ENCODE measurements around the gene PIGX.

The PIGX gene

DNA sequence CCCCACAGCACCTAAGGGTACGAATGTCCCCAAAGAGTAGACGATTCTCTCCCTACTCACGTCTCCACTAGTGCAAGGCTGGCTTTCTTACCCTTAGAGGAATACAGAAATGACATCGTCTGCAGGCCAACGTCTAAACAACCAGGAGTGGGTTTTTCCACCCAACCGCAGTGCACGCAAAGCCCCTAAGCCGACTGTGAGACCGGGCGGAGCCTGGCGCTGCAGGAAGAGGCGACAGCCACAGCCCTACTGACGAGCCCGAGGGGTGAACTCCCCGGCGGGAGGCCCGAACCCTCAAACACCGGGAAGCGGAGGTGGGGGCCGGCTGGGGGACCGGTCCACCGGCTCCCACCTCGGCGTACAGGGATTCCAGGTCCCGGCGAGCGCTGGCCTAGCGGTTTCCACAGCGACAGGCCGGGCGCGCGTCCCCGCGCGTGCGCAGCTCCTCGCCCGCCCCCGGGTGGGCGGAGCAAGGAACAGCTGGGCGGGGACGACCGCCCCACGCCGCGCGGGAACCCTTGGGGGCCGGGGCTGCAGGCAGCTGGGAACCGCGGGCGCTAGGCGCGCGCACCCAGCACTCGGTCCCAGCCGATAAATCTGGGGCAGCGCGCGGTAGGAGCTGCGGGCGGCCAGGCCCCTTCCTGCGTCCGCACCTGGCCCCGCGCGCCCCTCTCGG lies at the start of gene PIGX, which contains the start of gene CEP19:
PIGX (plus strand) TSS at position 540 of the 676 bp plus-strand sequence.
CEP19 (minus strand) TSS at position 413 of the 676 bp plus-strand sequence. CDS start 3,593 bp downstream, outside the sequence.
- peak; percentile 53 for DNase-seq

DNA sequence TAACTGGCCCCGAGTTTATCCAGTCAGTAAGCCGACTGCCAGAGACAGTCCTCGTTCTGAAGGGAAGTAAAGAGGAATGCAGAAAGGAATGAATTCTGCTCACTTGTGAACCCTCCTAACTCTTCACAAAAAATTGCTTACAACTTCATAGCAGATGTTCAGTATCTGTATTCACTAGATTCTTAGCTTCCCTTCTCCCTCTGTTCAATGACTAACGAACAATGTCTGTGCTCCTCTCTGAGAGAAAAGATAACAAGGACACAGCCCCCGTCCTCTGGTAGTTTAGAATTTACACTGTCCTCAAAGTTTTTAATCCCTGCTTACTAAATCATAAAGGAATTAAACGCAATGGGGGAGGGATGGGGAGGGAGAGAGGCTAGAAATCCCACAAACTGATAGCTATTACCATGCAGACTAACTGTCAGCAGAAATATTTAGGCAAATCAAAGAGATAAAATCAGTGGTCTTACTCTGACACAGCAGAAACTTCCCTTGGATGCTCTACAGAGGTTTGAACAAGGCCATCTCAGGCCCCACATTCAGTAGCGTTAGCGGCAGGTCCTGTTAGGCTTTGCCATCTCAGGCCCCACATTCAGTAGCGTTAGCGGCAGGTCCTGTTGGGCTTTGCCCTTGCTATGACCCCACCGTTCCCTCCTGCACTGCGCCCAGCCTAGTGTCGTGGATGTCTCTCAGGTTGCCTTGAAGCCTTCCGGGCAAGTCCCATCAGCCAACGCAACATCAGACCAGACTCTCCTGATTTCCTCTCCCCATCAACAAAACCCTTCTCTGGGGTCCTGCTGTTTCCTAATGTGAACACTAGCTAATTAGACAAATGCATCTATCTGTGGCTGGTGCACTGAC lies 49.2 kb upstream of the PIGX start:
- DNase-seq, result no peak

DNA sequence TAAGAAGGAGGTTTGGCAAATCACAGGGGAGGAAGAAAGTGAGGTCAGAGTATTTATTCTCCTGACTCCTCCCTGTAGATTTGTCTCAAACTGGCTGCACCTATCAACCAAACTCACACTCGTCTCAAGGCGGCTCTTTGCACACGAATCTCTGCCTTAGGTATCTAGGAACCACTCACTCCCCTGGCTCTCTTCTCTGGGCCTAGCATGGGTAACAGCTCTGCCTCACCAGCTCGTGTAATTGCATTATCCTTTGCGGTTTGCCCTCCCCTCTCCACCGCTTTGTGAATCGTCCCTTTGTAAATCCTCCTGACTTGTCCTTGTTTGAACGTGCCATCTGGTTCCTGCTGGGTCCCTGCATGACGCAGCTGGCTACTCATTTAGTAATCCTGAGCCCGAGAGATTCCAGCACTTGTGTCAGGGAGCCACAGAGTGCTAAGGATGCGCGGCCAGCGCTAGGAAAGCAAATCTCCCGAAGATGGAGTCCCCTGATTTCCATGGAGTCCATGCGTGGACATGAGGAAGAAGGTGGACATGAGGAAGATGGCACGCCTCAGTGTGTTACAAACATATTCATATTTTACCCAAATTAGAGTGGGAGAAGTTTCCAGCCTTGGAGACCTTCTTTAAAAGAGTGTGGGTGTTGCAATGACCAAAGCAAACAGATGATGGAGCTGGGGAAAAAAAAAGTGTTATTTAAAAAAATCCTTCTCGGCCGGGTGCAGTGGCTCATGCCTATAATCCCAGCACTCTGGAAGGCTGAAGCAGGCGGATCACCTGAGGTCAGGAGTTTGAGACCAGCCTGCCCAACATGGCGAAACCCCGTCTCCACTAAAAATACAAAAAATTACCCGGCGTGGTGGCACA lies 45.9 kb upstream of the PIGX start:
- DNase-seq, result no peak

DNA sequence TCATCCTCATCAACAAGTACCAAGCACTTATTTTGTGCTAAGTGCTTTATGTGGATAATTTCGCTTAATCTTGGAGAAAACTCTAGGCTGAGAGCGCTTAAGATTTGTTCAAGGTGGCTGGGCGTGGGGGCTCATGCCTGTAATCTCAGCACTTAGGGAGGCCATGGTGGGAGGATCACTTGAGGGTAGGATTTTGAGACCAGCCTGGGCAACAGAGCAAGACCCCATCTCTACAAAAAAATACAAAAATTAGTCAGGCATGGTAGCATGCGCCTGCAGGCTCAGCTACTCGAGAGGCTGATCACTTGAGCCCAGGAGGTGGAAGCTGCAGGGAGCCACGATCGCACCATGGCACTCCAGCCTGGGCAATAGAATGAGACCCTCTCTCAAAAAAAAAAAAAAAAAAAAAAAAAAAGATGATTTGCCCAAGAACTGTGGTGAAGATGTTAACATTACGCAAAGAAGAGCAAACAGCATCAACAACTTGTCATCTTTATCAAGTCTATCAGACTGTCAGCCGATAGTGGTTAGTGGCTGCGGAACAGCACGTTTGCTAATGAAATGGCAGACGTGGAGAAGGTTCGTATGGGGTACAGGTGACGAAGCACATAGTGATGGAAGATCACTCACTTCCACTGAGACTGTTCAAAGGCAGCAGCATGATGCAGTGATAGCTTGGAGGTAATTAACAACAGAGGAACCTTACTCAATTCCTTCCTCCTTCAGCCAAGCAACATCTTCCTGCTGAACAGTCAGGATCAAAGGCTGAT lies 44.9 kb upstream of the PIGX start:
- no peak for DNase-seq

DNA sequence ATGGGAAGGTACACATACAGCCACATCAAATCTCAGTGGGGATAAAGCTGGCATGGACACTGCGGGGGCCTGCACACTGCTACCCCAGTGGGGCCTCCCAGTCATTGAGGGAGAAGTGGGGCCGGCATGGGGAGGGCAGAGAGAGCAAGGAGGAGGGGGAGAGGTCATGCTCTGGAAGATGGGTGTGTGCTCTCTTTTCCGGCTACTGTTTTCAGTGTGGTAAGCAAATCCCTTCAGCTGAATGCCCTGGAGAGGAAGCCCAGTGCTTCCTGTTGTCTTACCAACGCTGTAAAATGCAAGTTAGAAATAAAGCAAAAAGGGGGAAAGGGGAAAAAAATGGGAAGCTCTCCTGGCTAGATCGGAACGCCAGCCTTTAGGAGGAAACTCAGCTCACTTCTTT lies 41.8 kb upstream of the PIGX start:
- no peak for DNase-seq

DNA sequence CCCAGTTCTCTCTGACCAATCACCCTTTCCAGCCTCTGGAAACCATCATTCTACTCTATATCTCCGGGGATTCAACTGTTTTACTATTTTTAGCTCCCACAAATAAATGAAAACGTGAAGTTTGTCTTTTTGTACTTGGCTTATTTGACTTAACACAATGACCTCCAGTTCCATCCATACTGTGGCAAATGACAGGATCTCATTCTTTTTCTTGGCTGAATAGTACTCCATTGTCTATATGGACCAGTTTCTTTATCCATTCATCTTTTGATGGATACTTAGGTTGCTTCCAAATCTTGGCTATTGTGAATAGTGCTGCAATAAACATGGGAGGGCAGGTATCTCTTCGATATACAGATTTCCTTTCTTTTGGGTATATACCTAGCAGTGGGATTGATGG lies 38.5 kb upstream of the PIGX start:
- no peak for DNase-seq

DNA sequence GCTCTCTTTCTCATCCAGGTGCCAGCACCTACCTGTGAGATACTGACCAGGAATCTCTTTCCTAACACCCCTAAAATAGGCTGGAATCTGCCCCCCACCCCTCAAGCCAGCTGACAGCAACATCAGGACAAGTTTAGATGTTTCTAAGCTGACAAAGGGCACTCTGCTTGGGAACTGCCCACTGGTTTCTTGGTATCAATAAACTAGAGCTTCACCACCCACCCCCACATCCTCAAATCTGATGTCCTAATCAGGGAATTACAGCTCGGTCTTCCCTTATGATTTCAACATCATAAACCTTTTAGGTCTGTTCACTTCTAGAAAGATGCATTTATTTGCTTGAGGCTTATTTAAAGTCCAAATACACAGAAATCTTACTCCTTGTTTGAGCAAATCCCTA lies 34.8 kb upstream of the PIGX start:
- no peak for DNase-seq

DNA sequence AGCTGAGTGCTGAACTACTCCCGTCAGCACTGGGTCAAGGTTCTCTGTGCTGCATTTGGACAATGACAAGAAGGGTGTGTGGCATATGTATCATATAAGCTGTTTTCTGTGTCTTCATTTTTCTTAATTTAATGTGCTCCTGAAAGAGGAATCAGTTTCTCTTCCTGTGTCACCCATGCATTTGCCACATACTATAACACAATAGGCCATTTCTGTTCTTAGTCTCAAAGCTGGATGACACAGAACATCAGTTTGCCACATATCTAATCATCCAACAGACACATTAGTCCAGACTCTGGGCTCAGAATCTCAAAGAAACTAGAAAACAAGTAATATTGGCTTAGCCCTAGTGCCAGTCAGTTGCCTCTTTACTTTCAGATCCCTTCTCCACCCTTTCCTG lies 34.2 kb upstream of the PIGX start:
- DNase-seq, result no peak

DNA sequence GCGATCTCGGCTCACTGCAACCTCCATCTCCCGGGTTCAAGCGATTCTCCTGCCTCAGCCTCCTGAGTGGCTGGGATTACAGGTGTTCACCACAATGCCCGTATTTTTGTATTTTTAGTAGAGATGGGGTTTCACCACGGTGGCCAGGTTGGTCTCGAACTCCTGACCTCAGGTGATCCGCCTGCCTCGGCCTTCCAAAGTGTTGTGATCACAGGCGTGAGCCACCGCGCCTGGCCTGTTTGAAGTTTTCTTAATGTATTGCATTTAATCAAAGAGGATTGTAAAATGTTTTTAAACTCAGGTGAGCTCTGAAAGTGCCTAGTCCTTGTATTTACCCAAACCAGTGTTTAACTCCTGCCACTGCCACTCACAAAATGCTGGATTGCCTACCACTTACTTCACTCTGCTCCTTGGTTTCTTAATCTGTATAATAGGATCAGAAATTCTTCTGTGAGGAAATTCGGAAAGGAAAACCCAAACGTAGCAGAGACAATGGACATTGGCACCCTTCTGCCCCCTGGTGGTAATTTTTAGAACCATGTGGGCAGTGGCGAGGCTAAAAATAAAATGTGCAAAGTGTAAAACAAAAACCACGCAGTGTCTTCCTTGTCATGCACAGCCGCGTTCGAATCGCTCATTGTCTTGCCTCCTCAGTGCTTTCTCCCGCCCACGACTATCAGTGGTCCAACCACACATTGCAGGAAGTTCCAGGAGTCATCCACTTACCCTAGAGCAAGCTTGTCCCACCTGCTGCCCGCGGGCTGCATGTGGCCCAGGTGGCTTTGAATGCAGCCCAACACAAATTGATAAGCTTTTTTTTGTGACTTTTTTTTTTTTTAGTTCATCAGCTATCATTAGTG lies 27.4 kb upstream of the PIGX start:
- DNase-seq, result peak; percentile 53

DNA sequence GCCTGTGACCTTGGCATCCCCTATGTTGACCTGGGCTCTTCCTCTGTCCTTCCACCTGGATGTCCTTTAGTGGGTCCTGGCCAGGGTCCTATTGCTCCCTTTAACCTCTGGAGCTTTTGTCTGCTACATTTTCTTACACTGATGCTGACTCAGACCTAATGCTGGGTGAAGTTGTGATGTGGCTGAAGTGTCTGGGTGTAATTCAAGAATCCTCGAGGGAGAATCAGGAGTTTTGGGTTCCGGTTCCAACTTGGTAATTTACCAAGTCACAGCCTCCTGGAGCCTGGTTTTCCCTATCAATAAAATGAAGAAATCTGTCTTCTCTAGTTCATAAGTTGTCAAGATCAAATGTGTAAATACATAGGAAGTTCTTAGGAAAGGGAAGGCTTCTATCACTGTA lies 25.7 kb upstream of the PIGX start:
- no peak for DNase-seq

DNA sequence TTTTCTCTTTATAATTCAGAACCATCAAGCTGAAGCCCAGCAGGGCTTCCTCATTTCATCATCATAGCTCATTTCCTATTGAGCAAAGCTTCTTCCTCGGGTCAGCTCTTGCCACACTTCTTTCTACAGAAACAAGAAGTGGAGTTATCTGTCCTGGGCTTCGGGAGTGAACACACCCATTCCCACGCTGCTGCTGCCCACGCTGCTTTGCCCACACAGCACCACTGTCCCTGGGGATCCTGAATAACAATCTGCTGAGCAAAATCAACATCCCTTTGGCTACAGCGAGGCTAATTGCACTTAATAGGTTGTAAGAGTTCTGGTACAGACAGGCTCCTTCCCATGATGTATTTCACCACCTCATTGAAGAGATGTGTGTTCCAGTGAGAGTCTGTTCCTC lies 23.8 kb upstream of the PIGX start:
- no peak for DNase-seq

DNA sequence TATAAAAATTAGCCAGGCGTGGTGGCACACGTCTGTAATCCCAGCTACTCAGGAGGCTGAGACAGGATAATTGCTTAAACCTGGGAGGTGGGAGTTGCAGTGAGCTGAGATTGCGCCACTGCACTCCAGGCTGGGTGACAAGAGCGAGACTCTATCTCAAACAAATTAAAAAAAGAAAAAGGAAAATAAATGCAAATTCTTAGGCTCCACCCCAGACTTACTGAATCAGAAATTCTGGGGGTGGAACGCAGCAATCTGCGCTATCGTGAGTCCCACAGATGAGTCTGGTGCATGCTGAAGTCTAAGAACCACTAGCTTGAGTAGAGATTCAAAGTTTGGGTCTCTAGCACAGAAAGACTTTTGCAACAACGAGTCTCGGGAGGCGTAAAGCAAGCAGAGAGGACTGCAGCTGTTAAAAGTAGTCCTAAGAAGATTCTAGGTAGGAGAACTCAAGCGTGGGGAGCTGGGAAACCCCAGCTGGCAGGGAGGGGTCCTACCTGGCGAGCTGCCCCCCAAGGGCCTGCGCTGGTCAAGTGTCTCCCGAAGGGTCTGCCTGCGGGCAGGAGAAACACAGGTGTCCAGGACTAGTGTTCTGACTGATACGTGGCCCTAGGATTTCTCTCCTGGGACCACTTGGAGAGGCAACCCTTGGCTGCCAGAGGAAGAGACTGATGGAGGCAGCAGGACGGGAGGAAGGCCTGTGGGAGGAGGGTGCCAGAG lies 22.1 kb upstream of the PIGX start:
- DNase-seq, result no peak

DNA sequence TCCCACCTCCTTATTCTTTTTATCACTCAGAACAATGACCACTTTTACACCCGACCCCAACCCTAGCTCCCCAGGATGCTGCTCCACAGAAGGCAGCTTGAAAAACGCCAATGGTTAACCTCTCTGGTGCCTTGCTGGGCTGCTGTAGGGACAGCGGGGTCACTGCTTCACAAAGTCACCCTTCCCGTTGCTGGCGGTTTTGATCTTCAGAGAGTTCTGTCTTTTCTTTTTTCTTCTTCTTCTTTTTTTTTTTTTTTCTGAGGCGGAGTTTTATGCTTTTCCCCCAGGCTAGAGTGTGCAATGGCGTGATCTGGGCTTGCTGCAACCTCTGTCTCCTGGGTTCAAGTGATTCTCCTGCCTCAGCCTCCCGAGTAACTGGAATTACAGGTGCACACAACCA lies 20.8 kb upstream of the PIGX start:
- no peak for DNase-seq

DNA sequence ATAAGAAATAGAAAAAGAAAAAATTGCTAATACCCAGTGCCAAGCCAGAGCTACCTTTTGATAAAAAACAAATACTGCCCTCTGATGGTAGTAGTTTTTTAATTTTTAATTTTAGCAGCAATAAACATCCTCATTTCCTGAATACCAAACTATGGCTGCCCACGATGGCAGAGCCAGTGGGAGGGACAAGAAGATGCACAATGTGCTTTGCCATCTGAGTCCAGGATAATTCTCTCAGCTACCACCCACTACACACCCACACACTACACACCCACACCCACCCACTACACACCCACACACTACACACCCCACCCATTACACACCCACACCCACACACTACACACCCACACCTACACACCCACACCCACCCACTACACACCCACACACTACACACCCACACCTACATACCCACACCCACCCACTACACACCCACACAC lies 18.0 kb upstream of the PIGX start:
- DNase-seq, result no peak

DNA sequence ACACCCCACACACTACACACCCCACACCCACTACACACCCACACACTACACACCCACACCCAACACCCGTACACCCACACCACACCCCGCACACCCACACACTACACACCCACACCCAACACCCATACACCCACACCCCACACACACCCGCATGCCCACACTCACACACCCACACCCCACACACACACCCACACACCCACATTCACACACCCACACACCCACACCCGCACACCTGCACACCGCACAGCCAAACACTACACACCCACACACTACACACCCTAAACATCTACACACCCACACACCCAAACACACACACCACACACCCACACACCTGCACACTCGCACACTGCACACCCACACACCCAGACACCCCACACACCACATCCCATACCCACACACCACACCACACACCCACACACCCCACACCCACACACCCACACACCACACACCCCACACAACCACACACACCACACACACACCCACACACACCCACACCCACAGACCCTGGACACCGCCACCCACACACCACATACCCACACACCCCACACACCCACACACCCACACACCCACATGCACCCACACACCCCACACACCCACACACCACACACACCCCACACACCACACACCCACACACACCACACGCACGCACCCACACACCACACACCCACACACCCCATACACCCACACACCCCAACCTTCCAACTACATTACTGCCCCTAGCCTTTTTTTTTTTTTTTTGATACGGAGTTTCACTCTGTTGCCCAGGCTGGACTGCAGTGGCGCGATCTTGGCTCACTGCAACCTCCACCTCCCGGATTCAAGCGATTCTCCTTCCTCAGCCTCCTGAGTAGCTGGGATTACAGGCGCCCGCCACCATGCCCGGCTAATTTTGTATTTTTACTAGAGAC lies 17.0 kb upstream of the PIGX start:
- no peak for DNase-seq

DNA sequence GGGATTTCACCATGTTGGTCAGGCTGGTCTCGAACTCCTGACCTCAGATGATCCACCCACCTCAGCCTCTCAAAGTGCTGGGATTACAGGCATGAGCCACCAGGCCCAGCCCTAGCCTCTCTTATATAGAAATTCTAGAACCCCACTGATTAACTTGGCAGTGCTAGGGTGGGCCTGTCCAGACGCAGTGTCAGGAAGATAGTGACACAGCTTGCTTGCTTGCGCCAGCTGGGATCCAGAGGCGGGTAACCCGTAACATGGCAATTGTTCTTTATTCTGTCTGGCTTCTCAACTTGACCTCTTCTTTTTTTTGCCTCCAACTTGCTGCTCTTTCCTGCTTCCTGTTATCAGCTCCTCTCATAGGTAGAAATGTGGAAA lies 16.3 kb upstream of the PIGX start:
- DNase-seq, result no peak

DNA sequence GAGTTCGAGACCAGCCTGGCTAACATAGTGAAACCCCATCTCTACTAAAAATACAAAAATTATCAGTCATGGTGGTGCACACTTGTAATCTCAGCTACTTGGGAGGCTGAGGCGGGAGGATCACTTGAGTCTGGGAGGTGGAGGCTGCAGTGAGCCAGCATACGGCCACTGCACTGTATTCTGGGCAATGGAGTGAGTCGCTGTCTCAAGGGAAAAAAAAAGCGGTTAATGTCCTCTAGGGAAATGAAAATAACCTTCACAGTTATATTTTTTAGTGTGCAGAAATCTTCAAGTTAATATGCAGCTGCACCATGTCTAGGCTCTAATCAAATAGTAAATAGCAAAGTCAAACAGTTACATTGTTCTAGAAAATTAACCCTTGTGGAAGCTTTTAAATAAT lies 14.9 kb upstream of the PIGX start:
- DNase-seq, result no peak

DNA sequence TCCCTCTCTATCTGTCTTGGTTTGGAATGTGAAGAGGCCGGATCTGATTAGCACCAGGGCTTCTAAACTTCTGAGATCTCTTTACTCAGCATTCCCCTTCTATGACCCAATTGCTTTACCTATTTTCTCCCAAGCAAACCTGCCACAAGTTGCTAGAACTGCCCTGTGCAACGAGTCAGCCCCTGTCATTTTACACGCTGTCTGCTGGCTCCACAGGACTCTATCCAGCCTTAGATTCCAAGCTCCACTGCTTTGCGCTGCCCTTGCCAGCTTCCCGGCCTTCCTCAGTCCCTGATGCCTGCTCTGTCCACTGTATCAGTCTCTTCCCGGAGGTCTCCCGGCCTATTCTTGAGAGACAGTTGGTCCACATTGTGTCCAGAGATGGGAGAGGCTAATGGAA lies 12.4 kb upstream of the PIGX start:
- DNase-seq, result no peak

DNA sequence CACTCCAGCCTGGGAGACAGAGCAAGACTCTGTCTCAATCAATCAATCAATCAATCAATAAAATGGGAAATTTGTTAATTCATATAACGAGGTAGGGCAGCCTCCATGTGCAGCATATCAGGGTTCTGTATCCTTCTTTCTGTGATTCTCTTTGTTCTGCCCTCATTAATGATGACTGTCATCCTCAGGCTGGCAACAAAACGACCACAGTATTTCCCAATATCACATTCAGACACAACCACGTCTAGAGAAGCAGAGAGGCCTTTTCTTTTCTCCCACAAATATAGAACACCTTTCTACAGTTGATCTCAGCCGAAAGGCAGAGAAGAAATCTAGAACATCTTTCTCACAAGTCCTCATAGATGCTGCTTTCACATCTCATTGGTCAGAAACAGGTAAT lies 11.4 kb upstream of the PIGX start:
- no peak for DNase-seq

DNA sequence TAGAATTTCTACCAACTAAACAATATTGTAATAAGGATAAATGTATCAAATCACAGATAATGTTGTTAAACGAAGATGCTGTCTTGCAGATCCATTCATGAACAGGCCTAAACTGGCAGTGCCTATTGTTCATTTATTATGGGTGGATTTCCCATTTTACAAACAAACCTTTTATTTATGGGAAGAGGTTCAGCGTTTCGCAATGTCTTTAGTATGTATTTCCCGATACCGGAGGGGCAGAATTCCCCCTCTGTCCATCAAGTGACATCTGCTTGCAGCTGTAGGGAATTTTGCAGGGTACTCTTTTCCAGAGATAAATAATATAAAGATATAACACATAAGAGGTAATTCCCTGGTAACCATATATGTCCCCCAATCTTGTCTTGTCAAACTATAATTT lies 5.8 kb upstream of the PIGX start:
- no peak for DNase-seq

Data from amniotic stem cell (primary cell).